IMR-90 (cell line): Measurements from ENCODE around the gene FEM1A. TPM values are rescaled to one million over a fixed set of nuclear protein-coding genes. Genes with fewer than 3 reads are reported as not detected.

Experiments used
- ATAC-seq: fragments of 200-7000 bp; cut with Tn5 transposase; 2 replicates; pipeline ENCODE4 v1.9.1; 2020; ENCODE audit warnings: low read depth, mild to moderate bottlenecking, moderate library complexity
- BruUV-seq: library from RNA; stranded (reverse); fragments of 400-500 nt; replicated peaks from 2 replicates; lab custom pipeline; 2021; lab: Mats Ljungman, UMichigan
- CTCF ChIA-PET: fragments of 300-600 bp; formaldehyde crosslinking; extraction: SDS; loops from one replicate; lab custom pipeline; 2021; ENCODE audit warnings: antibody characterized with exemption; lab: Yijun Ruan, JAX
- POLR2A ChIA-PET: fragments of 300-600 bp; sonication (Branson Sonifier 250); formaldehyde crosslinking; loops from one replicate; lab custom pipeline; 2022; ENCODE audit warnings: antibody characterized with exemption; ENCODE audit not compliant: unreplicated experiment; lab: Charles Lee
- DNase-seq: peaks from one replicate; pipeline ENCODE4 v3.0.0; 2013
- H2AFZ ChIP-seq: replicated peaks from 2 replicates; pipeline ENCODE3; 2013; ENCODE audit warnings: low read length, mild to moderate bottlenecking; ENCODE audit not compliant: poor library complexity
- H2AK5ac ChIP-seq: 2 replicates; pipeline ENCODE4 v1.6.1; 2013; ENCODE audit warnings: low read depth, low read length, inconsistent platforms
- H2AK9ac ChIP-seq: replicated peaks from 2 replicates; pipeline ENCODE3; 2013; ENCODE audit warnings: mild to moderate bottlenecking, low read depth, low read length, moderate library complexity; ENCODE audit not compliant: poor library complexity
- H2BK120ac ChIP-seq: 2 replicates; pipeline ENCODE4 v1.6.1; 2013; ENCODE audit warnings: low read depth, low read length, inconsistent platforms
- H2BK15ac ChIP-seq: 3 replicates; pipeline ENCODE4 v1.6.1; 2013; ENCODE audit warnings: low read depth, low read length, inconsistent platforms
- H2BK20ac ChIP-seq: 2 replicates; pipeline ENCODE4 v1.6.1; 2013; ENCODE audit warnings: low read depth, mild to moderate bottlenecking, inconsistent platforms, low read length, moderate library complexity
- H2BK5ac ChIP-seq: 2 replicates; pipeline ENCODE4 v1.6.1; 2013; ENCODE audit warnings: mild to moderate bottlenecking, low read depth, low read length, inconsistent platforms; ENCODE audit not compliant: poor library complexity, severe bottlenecking
- H3K14ac ChIP-seq: replicated peaks from 2 replicates; pipeline ENCODE4 v1.6.1; 2013; ENCODE audit warnings: low read depth, low read length, inconsistent platforms
- H3K18ac ChIP-seq: 2 replicates; pipeline ENCODE4 v1.6.1; 2013; ENCODE audit warnings: low read depth, low read length, control low read depth
- H3K23ac ChIP-seq: 2 replicates; pipeline ENCODE4 v1.6.1; 2013; ENCODE audit warnings: low read depth, low read length, inconsistent platforms
- H3K27ac ChIP-seq: 2 replicates; pipeline ENCODE4 v1.5.1; 2013; ENCODE audit warnings: mild to moderate bottlenecking, control low read depth, low read length; ENCODE audit not compliant: insufficient read depth
- H3K27me3 ChIP-seq: 2 replicates; pipeline ENCODE4 v1.6.1; 2013; ENCODE audit warnings: low read length; ENCODE audit not compliant: control insufficient read depth, insufficient read depth
- H3K36me3 ChIP-seq: 2 replicates; pipeline ENCODE4 v1.6.1; 2013; ENCODE audit warnings: low read length, mixed read lengths; ENCODE audit not compliant: control insufficient read depth, insufficient read depth
- H3K4ac ChIP-seq: 2 replicates; pipeline ENCODE4 v1.6.1; 2013; ENCODE audit warnings: low read depth, low read length, inconsistent platforms
- H3K4me1 ChIP-seq: 2 replicates; pipeline ENCODE4 v1.6.1; 2013; ENCODE audit warnings: low read length, mixed read lengths; ENCODE audit not compliant: control insufficient read depth, insufficient read depth
- H3K4me2 ChIP-seq: 2 replicates; pipeline ENCODE4 v1.6.1; 2013; ENCODE audit warnings: low read depth, mild to moderate bottlenecking, control low read depth, low read length, moderate library complexity
- H3K4me3 ChIP-seq: 2 replicates; pipeline ENCODE4 v1.5.1; 2013; ENCODE audit warnings: low read depth, mild to moderate bottlenecking, control low read depth, low read length, moderate library complexity; ENCODE audit not compliant: insufficient read depth
- H3K56ac ChIP-seq: 2 replicates; pipeline ENCODE4 v1.6.1; 2013; ENCODE audit warnings: low read length, inconsistent platforms; ENCODE audit not compliant: insufficient read depth; ENCODE audit errors: extremely low read depth
- H3K79me1 ChIP-seq, 2 experiments: 2 replicates each; pipeline ENCODE4 v1.6.1; 2013; ENCODE audit warnings: low read length in 2 of 2, inconsistent platforms in 1 of 2, low read depth in 1 of 2
- H3K9ac ChIP-seq: 2 replicates; pipeline ENCODE4 v1.6.1; 2013; ENCODE audit warnings: low read depth, low read length, control low read depth
- H3K9me1 ChIP-seq: 2 replicates; pipeline ENCODE4 v1.6.1; 2013; ENCODE audit warnings: low read length, inconsistent platforms; ENCODE audit not compliant: insufficient read depth
- H3K9me3 ChIP-seq: 2 replicates; pipeline ENCODE4 v1.6.1; 2013; ENCODE audit warnings: low read length; ENCODE audit not compliant: control insufficient read depth, insufficient read depth
- H4K20me1 ChIP-seq: 2 replicates; pipeline ENCODE4 v1.6.1; 2013; ENCODE audit warnings: low read length, inconsistent platforms; ENCODE audit not compliant: insufficient read depth
- H4K5ac ChIP-seq: 2 replicates; pipeline ENCODE4 v1.6.1; 2013; ENCODE audit warnings: mild to moderate bottlenecking, low read depth, low read length, control low read depth
- H4K8ac ChIP-seq, 2 experiments: 2 replicates each; pipeline ENCODE4 v1.6.1; 2013; ENCODE audit warnings: low read depth in 2 of 2, low read length in 2 of 2, control low read depth in 1 of 2, inconsistent platforms in 1 of 2
- H4K91ac ChIP-seq: 2 replicates; pipeline ENCODE4 v1.6.1; 2013; ENCODE audit warnings: low read depth, low read length, inconsistent platforms; ENCODE audit not compliant: insufficient read depth
- NFE2L2 ChIP-seq: fragments of 150-350 bp; IDR thresholded peaks from 2 replicates; pipeline ENCODE4 v1.6.1; 2016; ENCODE audit warnings: low read depth, mild to moderate bottlenecking, low read length
- POLR2A ChIP-seq: IDR thresholded peaks from 2 replicates; pipeline ENCODE4 v1.6.1; 2012; ENCODE audit warnings: mild to moderate bottlenecking, low read depth, low read length
- RAD21 ChIP-seq: IDR thresholded peaks from 2 replicates; pipeline ENCODE4 v1.6.1; 2012; ENCODE audit warnings: low read length, improper control_type of control experiment
- WGBS, 2 experiments: methylation state at CpG; one replicate each; pipeline versions ENCODE4 v1.1.5 to v1.1.7; 2013; ENCODE audit warnings: missing lambda C conversion rate in 2 of 2; ENCODE audit not compliant: insufficient read length in 1 of 2; ENCODE audit errors: extremely low coverage in 2 of 2; 5-methylcytosine and 5-hydroxymethylcytosine counted together
- dilution Hi-C: fragments of 300-500 bp; cut with HindIII; formaldehyde crosslinking; loops from one replicate; pipeline ENCODE4 v1.14.3; 2018; ENCODE audit warnings: low sequenced_read_pairs; ENCODE audit not compliant: unreplicated experiment
- in situ Hi-C: fragments of 300-500 bp; cut with MboI; formaldehyde crosslinking; loops from 3 replicates; pipeline ENCODE4 v1.14.3; 2019; ENCODE audit warnings: low sequenced_read_pairs, inconsistent platforms, mixed read lengths
- intact Hi-C: fragments of 100-400 bp; cut with micrococcal nuclease; formaldehyde crosslinking; loops from 2 replicates; pipeline ENCODE4 v1.10.0; 2022
- microRNA-seq, 2 experiments: library from miRNA; stranded (forward) in 1 of 2; unstranded in 1 of 2; fragments of 10-50 nt in 1 of 2; fragments of <30 nt in 1 of 2; gene quantifications in 1 of 2; microRNA quantifications in 1 of 2; one replicate each; pipeline versions ENCODE3 to v1.1.0; 2013 to 2020; ENCODE audit not compliant: insufficient read depth in 1 of 2, insufficient read length in 1 of 2, unreplicated experiment in 1 of 2
- polyA plus RNA-seq, 3 experiments: library from polyadenylated mRNA; depleted of rRNA; stranded (reverse); fragments of >200 nt; gene quantifications; 2 replicates each; pipeline ENCODE4 v1.2.3, GENCODE V29; 2012; ENCODE audit warnings: low replicate concordance in 1 of 3
- small RNA-seq, 5 experiments: library from RNA; depleted of rRNA; stranded (forward); fragments of <200 nt; gene quantifications; one replicate each; pipeline ENCODE3, GENCODE V24; 2012
- total RNA-seq: library from RNA; depleted of rRNA; stranded (reverse); fragments of >200 nt; gene quantifications from 2 replicates; pipeline ENCODE4 v1.2.3, GENCODE V29; 2012; rRNA removed

FEM1A gene
- total and polyA plus RNA-seq, 2 of the 4 experiments (the other 2 are of a cell fraction), result 5.3 to 8.8 TPM

DNA sequence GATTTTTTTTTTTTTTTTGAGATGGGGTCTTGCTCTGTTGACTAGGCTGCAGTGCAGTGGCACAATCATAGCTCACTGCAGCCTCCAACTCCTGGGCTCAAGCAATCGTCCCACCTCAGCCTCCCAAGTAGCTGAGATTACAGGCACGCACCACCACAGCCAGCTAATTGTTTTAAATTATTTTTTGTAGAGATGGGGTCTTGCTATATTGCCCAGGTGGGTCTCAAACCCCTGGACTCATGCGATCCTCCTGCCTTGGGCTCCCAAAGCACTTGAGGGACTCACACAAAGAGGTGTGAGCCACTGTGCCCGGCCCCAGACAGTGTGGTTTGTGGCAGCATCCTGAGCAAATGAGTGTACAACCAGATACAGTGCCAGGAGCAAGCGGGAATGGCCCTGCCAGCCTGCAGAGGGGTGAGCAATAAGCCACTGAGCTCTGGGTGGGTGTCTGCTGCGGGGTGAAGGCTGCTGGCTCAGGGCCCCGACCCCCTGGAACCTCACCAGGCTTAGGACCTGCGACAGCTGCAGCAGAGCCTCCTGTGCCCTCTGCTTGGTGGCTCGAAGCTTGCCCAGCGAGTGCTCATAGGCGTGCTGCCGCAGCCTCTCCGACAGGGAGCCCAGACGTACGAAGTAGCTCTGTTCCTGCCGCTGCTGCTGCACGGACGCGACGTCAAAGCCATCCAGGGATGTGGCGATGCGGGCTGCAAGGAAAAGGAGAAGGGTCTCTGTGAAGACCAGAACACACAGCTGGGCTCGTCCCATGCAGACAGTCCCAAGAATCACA lies 55.8 kb downstream of the FEM1A start (continued):
- TF ChIP-seq RAD21, result no peak
- TF ChIP-seq POLR2A, result no peak

DNA sequence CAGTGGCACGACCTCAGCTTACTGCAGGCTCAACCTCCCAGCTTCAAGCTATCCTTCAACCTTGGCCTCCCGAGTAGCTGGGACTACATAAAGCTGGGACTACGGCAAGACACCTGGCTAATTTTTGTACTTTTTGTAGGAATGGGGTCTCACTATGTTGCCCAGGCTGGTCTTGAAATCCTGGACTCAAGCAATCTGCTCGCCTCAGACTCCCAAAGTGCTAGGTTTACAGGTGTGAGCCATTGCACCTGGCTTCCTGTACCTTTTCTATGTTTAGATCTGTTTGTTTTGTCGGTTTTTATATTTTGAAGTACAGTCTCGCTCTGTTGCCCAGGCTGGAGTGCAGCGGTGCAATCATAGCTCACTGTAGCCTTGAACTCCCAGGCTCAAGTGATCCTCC lies 57.5 kb downstream of the FEM1A start:
- peaks cover 56% of the 10 kb centered on the region for H3K36me3 ChIP-seq
- H2BK120ac ChIP-seq, result no peak overlapping the region
- DNase-seq, result no peak
- H4K8ac ChIP-seq, result no peak overlapping the region
- H2AFZ ChIP-seq, result no peak overlapping the region
- H3K4me1 ChIP-seq, result peaks cover 6% of the 10 kb centered on the region
- no peak overlapping the region for H3K4me3 ChIP-seq
- no peak overlapping the region for H4K91ac ChIP-seq
- H3K9me1 ChIP-seq, result peaks cover 6% of the 10 kb centered on the region
- no peak overlapping the region for H2AK9ac ChIP-seq
- no peak overlapping the region for H4K5ac ChIP-seq
- no peak overlapping the region for H3K23ac ChIP-seq
- H3K27me3 ChIP-seq, result no peaks in the 10 kb centered on the region
- H3K18ac ChIP-seq, result no peak overlapping the region
- BruUV-seq, result no TSS peak
- in situ Hi-C loops, result no loop called here
- 100% methylated on average over 1 of the region's 7 CpGs; no CpG with 5 or more reads in 1 of the 2 experiments for WGBS, 2 experiments
- H4K20me1 ChIP-seq, result peaks cover 18% of the 10 kb centered on the region; the same call in 1 of the 2 replicates
- ATAC-seq, result no peak
- no peak overlapping the region for H3K4ac ChIP-seq
- TF ChIP-seq NFE2L2, result no peak
- no peaks in the 10 kb centered on the region for H3K9me3 ChIP-seq
- H2BK15ac ChIP-seq, result no peak overlapping the region
- intact Hi-C loops, result no loop called here
- H2BK20ac ChIP-seq, result no peak overlapping the region
- dilution Hi-C loops, result no loop called here
- ChIA-PET POLR2A (no interaction called here), CTCF (interaction anchor here (0.6 to 1.4 kb wide), 3 partner anchors 22 to 58 kb away, joined by 3 to 5 read pairs (median 5); no protein-coding TSS in a partner anchor)
- no peak overlapping the region for H3K9ac ChIP-seq
- peaks cover 13 to 46% of the 10 kb centered on the region in 2 experiments; a peak in 3 of 4 replicates for H3K79me1 ChIP-seq
- H2BK5ac ChIP-seq, result no peak overlapping the region
- H3K56ac ChIP-seq, result no peak overlapping the region
- no peak overlapping the region for H3K27ac ChIP-seq
- H3K4me2 ChIP-seq, result no peak overlapping the region
- no peak overlapping the region for H2AK5ac ChIP-seq
- no peak overlapping the region for H3K14ac ChIP-seq

Small RNA genes lying within 50 kb of the gene (microRNA-seq; reads per million reads assigned to microRNA genes)
- gene MIR7-3, result 1.5 to 6.2 reads per million in 2 experiments

Small RNA genes lying within 50 kb of the gene (small RNA-seq; reads per million reads assigned to genes)
- gene MIR7-3, result 0.18 to 9.6 (median 3.3) reads per million in 5 experiments

Other genes starting within 250 kb of the FEM1A start
- 0.18 and 0.28 TPM in 2 replicates for gene SEMA6B, start 232.1 kb upstream of the FEM1A start, total RNA-seq
- 0.72 and 0.73 TPM in 2 replicates for gene SEMA6B, start 232.1 kb upstream of the FEM1A start, polyA plus RNA-seq (2012; rRNA removed)
- gene TNFAIP8L1, start 152.2 kb upstream of the FEM1A start, total RNA-seq, result 2.5 and 3.1 TPM in 2 replicates
- 6.0 TPM in 2 replicates for gene TNFAIP8L1, start 152.2 kb upstream of the FEM1A start, polyA plus RNA-seq (2012; rRNA removed)
- gene MYDGF, start 121.4 kb upstream of the FEM1A start, total RNA-seq, result 160 and 203 TPM in 2 replicates
- gene MYDGF, start 121.4 kb upstream of the FEM1A start, polyA plus RNA-seq (2012; rRNA removed), result 310 and 381 TPM in 2 replicates
- gene DPP9, start 67.9 kb upstream of the FEM1A start, total RNA-seq, result 12.2 and 12.4 TPM in 2 replicates
- 33.0 and 37.3 TPM in 2 replicates for gene DPP9, start 67.9 kb upstream of the FEM1A start, polyA plus RNA-seq (2012; rRNA removed)
- gene TICAM1, start 40.0 kb downstream of the FEM1A start, total RNA-seq, result 0.90 and 1.1 TPM in 2 replicates
- gene TICAM1, start 40.0 kb downstream of the FEM1A start, polyA plus RNA-seq (2012; rRNA removed), result 9.2 and 10.9 TPM in 2 replicates
- 246 and 289 TPM in 2 replicates for gene PLIN3, start 75.9 kb downstream of the FEM1A start, total RNA-seq
- gene PLIN3, start 75.9 kb downstream of the FEM1A start, polyA plus RNA-seq (2012; rRNA removed), result 147 and 170 TPM in 2 replicates
- gene ARRDC5, start 111.2 kb downstream of the FEM1A start, total RNA-seq, result not detected in 2 replicates
- gene ARRDC5, start 111.2 kb downstream of the FEM1A start, polyA plus RNA-seq (2012; rRNA removed), result not detected in 2 replicates
- gene UHRF1, start 117.8 kb downstream of the FEM1A start, total RNA-seq, result 57.4 and 70.3 TPM in 2 replicates
- gene UHRF1, start 117.8 kb downstream of the FEM1A start, polyA plus RNA-seq (2012; rRNA removed), result 47.4 and 49.2 TPM in 2 replicates
- gene KDM4B, start 177.4 kb downstream of the FEM1A start, total RNA-seq, result 5.0 TPM in 2 replicates
- gene KDM4B, start 177.4 kb downstream of the FEM1A start, polyA plus RNA-seq (2012; rRNA removed), result 17.9 and 20.8 TPM in 2 replicates